ENCODE measurements around the gene CCDC66.

GRCh38 chr3:56655709-56656108, 98.7 kb downstream of the CCDC66 start:
- no peak for TF ChIP-seq USF2 (IDR thresholded peaks at IDR 0.05; ENCODE audit: low read depth, low read length)
- no peak for TF ChIP-seq CTCF (conservative IDR thresholded peaks at IDR 0.05; ENCODE audit: low read depth, low read length)
- TF ChIP-seq FOS (IDR thresholded peaks at IDR 0.05; ENCODE audit: low read depth, low read length), result no peak
- no peak for TF ChIP-seq POLR2A (IDR thresholded peaks at IDR 0.05; ENCODE audit: low read depth, low read length)
- no peak for TF ChIP-seq RFX5 (IDR thresholded peaks at IDR 0.05; ENCODE audit: low read depth, low read length)
- TF ChIP-seq BHLHE40 (IDR thresholded peaks at IDR 0.05; ENCODE audit: low read depth, low read length), result no peak
- no peak for TF ChIP-seq MAZ (IDR thresholded peaks at IDR 0.05; ENCODE audit: borderline replicate concordance, low read depth, low read length)
- TF ChIP-seq CEBPB (IDR thresholded peaks at IDR 0.05; ENCODE audit: low read depth, low read length), result no peak
- TF ChIP-seq RAD21 (IDR thresholded peaks at IDR 0.05; ENCODE audit: low read length), result no peak
